GM18499 (cell line): ENCODE results near the gene AGR3.

ENCODE experiments used
- ATAC-seq: cut with Tn5 transposase; IDR thresholded peaks from one replicate; pipeline ENCODE4 v1.9.1; 2021; ENCODE audit warnings: moderate number of reproducible peaks; ENCODE audit not compliant: insufficient read depth, unreplicated experiment

AGR3 gene

DNA sequence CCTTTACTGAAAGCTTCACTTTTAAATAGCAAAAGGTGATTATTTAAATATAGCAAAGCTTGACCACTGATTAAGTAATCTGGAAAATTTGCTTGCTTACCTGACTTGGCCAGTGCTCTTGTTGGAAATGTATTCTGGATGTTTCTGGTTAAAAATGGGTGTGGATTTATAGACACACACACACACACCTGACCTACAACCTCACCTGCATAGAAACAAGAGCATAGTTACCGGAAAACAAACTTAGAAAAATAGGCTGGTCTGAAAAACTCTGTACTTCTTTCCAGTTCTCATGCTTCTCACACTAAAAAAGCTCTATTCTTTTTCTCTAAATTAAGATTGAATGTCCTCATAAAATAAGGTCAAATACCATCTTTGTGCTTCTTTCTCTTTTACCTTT is at the start of gene AGR3:
Gene AGR3, minus strand, starts transcription at position 140 of the 400 bp plus-strand sequence. CDS start 3,365 bp downstream, outside the sequence.
- no peak for ATAC-seq

DNA sequence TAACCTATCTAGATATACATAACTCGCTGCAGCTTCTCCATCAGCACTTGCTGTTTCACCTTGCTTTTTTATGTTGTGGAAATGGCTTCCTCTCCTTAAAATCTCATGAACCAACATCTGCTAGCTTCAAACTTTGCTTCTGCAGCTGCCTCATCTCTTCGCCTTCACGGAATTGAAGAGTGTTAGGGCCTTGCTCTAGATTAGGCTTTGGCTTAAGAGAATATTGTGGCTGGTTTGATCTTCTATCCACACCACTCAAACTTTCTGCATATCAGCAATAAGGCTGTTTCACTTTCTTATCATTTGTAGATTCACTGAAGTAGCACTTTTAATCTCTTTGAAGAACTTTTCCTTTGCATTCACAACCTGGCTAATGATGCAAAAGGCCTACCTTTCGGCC is 49.2 kb upstream of the AGR3 start:
- no peak for ATAC-seq

GRCh38 chr7:16929146-16929762 is 47.5 kb upstream of the AGR3 start:
- peak; percentile 91 for ATAC-seq

- ATAC-seq, result no peak
Measured at GRCh38 chr7:16926861-16927260, 45.1 kb upstream of the AGR3 start.

GRCh38 chr7:16926283-16926682 is 44.5 kb upstream of the AGR3 start:
- ATAC-seq, result no peak

GRCh38 chr7:16925609-16926008 is 43.8 kb upstream of the AGR3 start:
- no peak for ATAC-seq

GRCh38 chr7:16923019-16923418 is 41.2 kb upstream of the AGR3 start:
- no peak for ATAC-seq

- no peak for ATAC-seq
Measured at GRCh38 chr7:16921644-16922257, 40.0 kb upstream of the AGR3 start.

- no peak for ATAC-seq
Measured at GRCh38 chr7:16921151-16921550, 39.4 kb upstream of the AGR3 start.

DNA sequence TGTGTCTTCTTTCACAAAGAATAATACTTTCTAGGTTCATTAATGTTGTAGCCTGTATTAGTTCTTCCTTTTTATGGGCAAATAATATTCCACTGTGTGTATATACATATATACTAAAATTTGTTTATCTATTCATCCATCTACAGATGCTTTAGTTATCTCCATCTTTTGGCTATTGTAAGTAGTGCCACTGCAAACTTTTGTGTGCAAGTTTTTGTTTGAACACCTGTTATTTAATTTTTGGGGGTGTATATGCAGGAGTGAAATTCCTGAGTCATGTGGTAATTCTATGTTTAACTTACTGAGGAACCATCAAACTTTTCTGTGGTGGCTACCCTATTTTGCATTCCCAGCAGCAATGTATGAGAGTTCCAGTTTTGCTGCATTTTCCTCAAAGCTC is 37.7 kb upstream of the AGR3 start:
- no peak for ATAC-seq

DNA sequence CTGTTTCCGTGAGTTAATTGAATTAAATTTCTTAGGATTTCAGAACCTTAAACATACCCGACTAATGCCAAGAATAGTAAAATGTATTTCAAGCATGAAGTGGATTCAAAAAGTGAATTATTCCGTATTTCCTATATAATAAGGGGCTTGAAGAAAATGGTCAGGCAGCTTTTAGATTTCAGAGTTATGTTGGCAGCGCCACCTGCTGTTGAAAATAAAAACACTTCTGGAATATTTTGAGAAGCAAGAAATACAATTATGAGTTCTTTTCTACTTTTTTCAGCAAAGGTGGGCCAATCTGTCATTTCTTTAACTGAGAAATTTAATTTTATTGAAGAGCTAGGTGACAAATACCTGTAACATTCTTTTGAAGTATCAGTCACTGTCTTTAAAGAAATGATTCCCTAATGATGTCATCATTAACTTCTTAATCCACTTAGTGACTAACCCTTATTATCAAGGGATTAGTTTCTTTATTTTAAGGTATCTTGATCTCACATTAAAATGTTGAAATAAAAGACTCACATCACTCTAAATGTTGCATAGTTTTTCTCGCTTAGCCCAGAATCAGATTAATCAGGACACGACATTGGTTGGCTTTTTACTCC is 36.6 kb upstream of the AGR3 start:
- no peak for ATAC-seq

- ATAC-seq, result no peak
Measured at GRCh38 chr7:16916738-16917137, 35.0 kb upstream of the AGR3 start.

DNA sequence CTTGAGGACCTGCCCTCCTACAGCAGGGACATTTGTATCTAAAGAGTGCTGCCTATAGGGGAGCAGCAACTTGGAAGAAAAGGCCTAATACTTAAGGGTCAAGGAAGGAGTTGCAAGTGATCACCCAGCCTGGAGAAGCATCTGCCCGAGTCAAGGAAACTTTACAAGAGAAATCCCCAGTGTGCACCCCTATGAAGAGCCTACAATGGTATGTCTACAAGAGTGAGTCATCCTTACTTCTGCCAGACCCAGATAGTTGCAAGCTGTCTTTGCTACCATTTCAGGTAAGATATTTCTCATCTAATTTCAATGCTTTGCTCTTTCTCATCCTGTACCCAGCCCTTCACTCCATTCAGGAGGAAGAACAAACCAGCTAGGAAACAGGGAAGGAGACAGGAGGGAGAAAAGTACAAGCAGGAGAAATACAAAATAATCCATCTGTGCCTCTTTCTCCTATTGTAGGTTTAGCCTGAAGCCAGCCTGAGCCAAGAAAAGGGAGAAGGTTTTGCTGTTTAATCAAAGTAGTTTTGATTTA is 34.4 kb upstream of the AGR3 start:
- ATAC-seq, result no peak

DNA sequence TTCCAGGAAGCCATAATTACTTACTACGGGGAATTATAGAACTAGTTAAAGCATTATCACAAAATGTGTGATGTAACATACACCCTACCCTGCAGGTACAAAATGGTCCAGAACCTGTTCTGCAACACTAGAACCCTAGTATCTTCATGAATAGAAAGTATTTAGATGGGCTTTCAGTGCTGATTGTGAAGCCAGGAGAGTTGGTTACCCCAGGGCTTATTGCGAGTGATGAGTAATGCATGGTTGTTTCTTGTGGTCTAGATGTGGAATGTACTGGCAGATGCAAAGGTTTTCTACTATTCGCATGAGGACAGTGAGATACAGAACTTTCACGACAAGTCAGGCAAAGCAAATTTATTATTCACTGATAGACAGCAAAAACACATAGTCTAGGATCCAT is 33.6 kb upstream of the AGR3 start:
- no peak for ATAC-seq

DNA sequence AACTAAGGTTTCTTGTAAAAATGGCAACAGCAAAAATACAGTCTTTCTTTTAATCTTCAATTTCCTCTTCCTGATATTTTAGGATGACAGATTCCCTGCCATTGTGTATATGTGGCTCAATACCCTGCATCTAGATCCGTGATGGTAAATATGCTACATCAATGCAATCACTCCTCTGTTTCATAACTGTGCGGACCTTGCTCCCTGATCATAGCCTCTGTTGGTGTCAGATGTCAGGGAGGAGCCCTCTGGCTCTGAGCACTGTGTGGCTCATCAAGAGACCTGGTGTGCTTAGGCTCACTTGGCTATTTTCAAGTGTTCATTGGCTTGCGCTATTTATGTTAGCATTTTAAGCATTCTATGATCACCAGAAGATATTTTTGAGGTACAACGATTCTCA is 33.0 kb upstream of the AGR3 start:
- ATAC-seq, result no peak

DNA sequence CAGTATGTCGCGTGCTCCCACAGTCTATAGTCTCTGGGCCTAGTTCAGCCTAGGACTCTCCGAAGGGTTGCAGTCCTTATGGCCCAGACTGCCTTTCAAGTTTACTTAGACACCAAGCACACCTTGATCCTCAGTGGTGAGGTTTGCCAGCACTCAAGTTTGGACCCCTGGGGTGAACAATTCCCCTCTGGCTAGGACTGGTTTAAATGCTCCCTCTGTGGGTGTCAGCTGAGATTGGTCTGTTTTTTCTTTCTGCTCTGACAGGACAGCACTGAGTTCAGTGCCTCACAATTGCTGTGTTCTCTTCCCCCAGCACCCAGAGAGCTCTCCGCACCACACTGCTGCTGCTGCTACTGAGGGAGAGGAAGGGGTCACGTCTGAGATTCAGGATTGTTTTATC is 31.9 kb upstream of the AGR3 start:
- ATAC-seq, result no peak

DNA sequence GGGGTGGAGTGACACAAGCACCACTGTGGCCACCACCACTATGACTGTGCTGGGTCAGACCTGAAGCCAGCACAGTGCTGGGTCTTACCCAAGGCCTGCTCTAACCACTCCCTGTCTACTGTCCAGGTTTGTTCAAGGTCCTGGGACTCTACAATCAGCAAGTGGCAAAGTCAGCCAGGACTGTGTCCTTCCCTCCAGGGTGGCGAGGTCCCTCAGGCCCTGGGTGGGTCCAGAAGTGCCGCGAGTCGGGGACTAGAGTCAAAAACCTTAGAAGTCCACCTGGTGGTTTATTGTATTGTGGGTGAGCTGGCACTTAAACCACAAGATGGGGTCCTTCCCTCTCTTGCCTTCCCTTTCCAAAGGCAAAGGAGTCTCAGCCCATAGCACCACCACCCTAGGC is 30.8 kb upstream of the AGR3 start:
- no peak for ATAC-seq

- ATAC-seq, result no peak
Measured at GRCh38 chr7:16908561-16908960, 26.8 kb upstream of the AGR3 start.

DNA sequence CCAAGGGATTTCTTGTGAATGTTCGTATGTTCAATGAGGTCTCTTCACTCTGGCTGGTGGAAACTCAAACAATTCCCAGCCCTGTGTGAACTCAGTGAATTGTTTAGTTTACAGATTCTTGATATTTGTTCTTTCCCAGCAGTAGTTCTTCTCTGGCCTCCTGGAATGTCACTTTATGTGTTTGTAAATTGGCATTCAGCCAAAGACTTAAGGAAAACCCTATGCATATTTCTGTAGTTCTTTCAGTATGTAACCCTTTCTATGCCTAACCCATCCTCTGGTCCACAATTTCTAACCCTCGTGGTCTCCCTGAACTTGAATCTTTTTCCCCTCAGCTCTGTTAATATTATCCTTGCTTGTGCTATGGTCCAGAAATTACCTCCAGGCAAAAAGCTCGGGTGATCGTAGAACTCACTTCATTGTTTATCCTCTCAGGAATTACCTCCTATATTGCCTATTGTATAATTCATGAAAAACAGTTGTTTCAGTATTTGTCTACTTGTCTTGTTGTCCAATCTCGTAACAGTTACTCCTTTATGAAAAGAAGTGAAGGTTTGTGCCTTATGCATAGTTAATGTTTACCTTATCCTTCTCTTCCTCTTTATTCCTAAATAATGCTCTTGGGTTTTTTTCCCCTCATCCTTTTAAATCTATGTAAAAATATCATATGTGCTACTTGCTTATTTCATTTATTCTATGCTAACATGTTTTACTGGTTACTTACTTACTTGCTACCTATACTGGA is 23.7 kb upstream of the AGR3 start:
- no peak for ATAC-seq

DNA sequence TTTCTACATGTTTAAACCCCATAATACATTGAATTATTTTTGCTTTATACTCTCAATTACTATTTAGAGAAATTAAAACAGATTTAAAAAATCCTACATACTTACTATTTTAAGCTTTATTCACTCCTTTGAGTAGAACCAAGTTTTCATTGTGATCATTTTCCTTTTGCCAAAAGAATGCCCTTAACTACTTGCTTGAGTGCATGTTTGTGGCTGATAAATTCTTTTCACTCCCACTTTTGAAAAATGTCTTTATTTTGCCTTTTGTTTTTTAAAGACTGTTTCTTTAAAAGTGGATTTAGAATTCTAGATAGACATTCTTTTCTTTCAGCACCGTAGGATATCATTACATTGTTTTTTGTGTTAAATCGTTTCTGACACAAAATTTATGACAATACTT is 22.3 kb upstream of the AGR3 start:
- ATAC-seq, result no peak

- ATAC-seq, result no peak
Measured at GRCh38 chr7:16900209-16900768, 18.5 kb upstream of the AGR3 start.
